Adrenal gland (tissue), 12 donors: ENCODE data around the gene PLPP7. TPM values are rescaled to one million over a fixed set of nuclear protein-coding genes. Genes with fewer than 3 reads are reported as not detected.

Experiments used
- DNase-seq, 7 donors: peaks; one replicate each; pipeline ENCODE4 v3.0.0-alpha.2; 2019 to 2020
- H3K27ac ChIP-seq, 5 donors: fragments of 200-600 bp; sonication (generic) in 4 of 5; 1 replicate in 3 of 5; 2 replicates in 2 of 5; pipeline versions ENCODE4 v1.5.1 to v1.8.0; 2016 to 2020; ENCODE audit warnings: mild to moderate bottlenecking in 1 of 5
- H3K27me3 ChIP-seq: fragments of 200-600 bp; 2 replicates; pipeline ENCODE4 v1.8.0; 2021
- H3K36me3 ChIP-seq, 2 donors: fragments of 200-600 bp; replicated peaks in 1 of 2; 1 replicate in 1 of 2; 2 replicates in 1 of 2; pipeline versions ENCODE4 v1.5.1 to v1.8.0; 2018 to 2022
- H3K4me1 ChIP-seq, 2 donors: fragments of 200-600 bp; replicated peaks in 1 of 2; 1 replicate in 1 of 2; 2 replicates in 1 of 2; pipeline versions ENCODE4 v1.5.1 to v1.8.0; 2018 to 2021
- H3K4me3 ChIP-seq, 4 donors: fragments of 200-600 bp; sonication (generic) in 3 of 4; one replicate each; pipeline ENCODE4 v1.5.1; 2016 to 2018
- H3K9me3 ChIP-seq, 3 donors: fragments of 200-600 bp; sonication (generic) in 1 of 3; replicated peaks in 1 of 3; 1 replicate in 2 of 3; 2 replicates in 1 of 3; pipeline versions ENCODE4 v1.5.1 to v1.8.0; 2016 to 2021
- CTCF ChIP-seq, 6 experiments: fragments of 450-650 bp in 4 of 6; fragments of 200-600 bp in 2 of 6; sonication (generic) in 1 of 6; IDR thresholded peaks; 1 replicate in 5 of 6; 2 replicates in 1 of 6; pipeline versions ENCODE4 v1.5.1 to v1.8.0; 2016 to 2021; ENCODE audit warnings: antibody characterized with exemption in 6 of 6, mild to moderate bottlenecking in 2 of 6, moderate library complexity in 1 of 6
- POLR2A ChIP-seq, 2 donors: fragments of 450-650 bp; IDR thresholded peaks; one replicate each; pipeline ENCODE4 v1.6.1; 2017; ENCODE audit warnings: antibody characterized with exemption in 2 of 2, mild to moderate bottlenecking in 2 of 2, moderate library complexity in 1 of 2
- WGBS, 4 donors: extraction: QIAGEN DNeasy Blood & Tissue Kit in 2 of 4; methylation state at CpG; one replicate each; pipeline versions ENCODE4 v1.1.5 to v1.1.7; 2013 to 2017; 5-methylcytosine and 5-hydroxymethylcytosine counted together
- intact Hi-C, 2 donors: fragments of 100-400 bp; cut with DNase I; formaldehyde crosslinking; loops; one replicate each; pipeline versions ENCODE4 v1.14.1 to v1.15.0; 2022 to 2023
- polyA plus RNA-seq, 3 donors: library from polyadenylated mRNA; stranded (reverse); fragments of 200-250 nt in 2 of 3; fragments of 350-450 nt in 1 of 3; fragmentation: Illumina TruSeq in 1 of 3; extraction: RNeasy Lipid Tissue Mini Kit (QIAGEN cat#74804) in 1 of 3; gene quantifications; one replicate each; pipeline ENCODE4 v1.2.3, GENCODE V29; 2013 to 2014
- total RNA-seq, 9 donors: library from RNA; depleted of rRNA in 4 of 9; stranded (reverse); fragments of >200 nt in 4 of 9; fragments of 120-200 nt in 1 of 9; fragmentation: NEBNext Ultra II Directional in 1 of 9; extraction: Animal tissue kit (Norgen Biotek cat#: 25700) in 1 of 9; gene quantifications; one replicate each; pipeline versions ENCODE4 v1.1.0 to v1.2.4, GENCODE V29; 2013 to 2023
- donor health status: healthy with polysubstance abuse.
- donor health status: Bipolar disorder and iron deficiency.
- donor health status: DM: yes; HTN: yes; CAD: no.
- donor health status: DM: no; HTN: no; CAD: no.
- donor health status: DM: no; HTN: no; CAD: no.
- donor health status: DM: yes; HTN: yes; CAD: no.

PLPP7 gene
- total and polyA plus RNA-seq, 12 donors, result 4.8 to 31.4 (median 16.5) TPM

- peak overlapping the region in 1 of 4 donors; percentile 69 for H3K4me3 ChIP-seq
- H3K27ac ChIP-seq, result peak overlapping the region in 4 of 5 donors; percentile 9 to 80 (median 56)
- TF ChIP-seq CTCF (IDR thresholded peaks at IDR 0.05), result no peak
- no peak for TF ChIP-seq POLR2A (IDR thresholded peaks at IDR 0.05)
- H3K9me3 ChIP-seq, result no peaks in the 10 kb centered on the region
- H3K4me1 ChIP-seq, result peaks cover 0 to 7% of the 10 kb centered on the region in 2 donors
- H3K27me3 ChIP-seq, result no peaks in the 10 kb centered on the region
- WGBS, 4 donors, result 64 to 75% (median 69%) methylated on average over 6 to 13 of the region's 13 CpGs
- DNase-seq, result no peak
- intact Hi-C loops, result no loop called here
- no peaks in the 10 kb centered on the region for H3K36me3 ChIP-seq
These were observed 15.5 kb upstream of the PLPP7 start for GRCh38 chr9:131273856-131274673.

GRCh38 chr9:131274674-131275331 is 14.7 kb upstream of the PLPP7 start:
- Histone ChIP-seq H3K36me3 (no peaks in the 10 kb centered on the region), H3K9me3 (no peaks in the 10 kb centered on the region), H3K4me3 (peak overlapping the region in 1 of 4 donors; percentile 69), H3K4me1 (peaks cover 0 to 7% of the 10 kb centered on the region in 2 donors), H3K27ac (peak overlapping the region; percentile 9 to 80 (median 45)), H3K27me3 (no peaks in the 10 kb centered on the region)
- 54 to 64% (median 62%) methylated on average over 9 to 18 of the region's 18 CpGs for WGBS, 4 donors
- peak in 1 of 2 donors; percentile 7 for TF ChIP-seq POLR2A (IDR thresholded peaks at IDR 0.05)
- TF ChIP-seq CTCF (IDR thresholded peaks at IDR 0.05), result no peak
- peak in 1 of 7 donors; percentile 50 for DNase-seq
- intact Hi-C loops, result no loop called here

GRCh38 chr9:131275332-131276093 is 14.0 kb upstream of the PLPP7 start:
- TF ChIP-seq CTCF (IDR thresholded peaks at IDR 0.05) (no peak), POLR2A (IDR thresholded peaks at IDR 0.05) (no peak)
- 68 to 83% (median 73%) methylated on average over 19 to 29 of the region's 29 CpGs for WGBS, 4 donors
- Histone ChIP-seq H3K9me3 (no peaks in the 10 kb centered on the region), H3K36me3 (no peaks in the 10 kb centered on the region), H3K4me1 (peaks cover 0 to 7% of the 10 kb centered on the region in 2 donors), H3K27me3 (no peaks in the 10 kb centered on the region), H3K27ac (peak overlapping the region in 4 of 5 donors; percentile 15 to 80 (median 60)), H3K4me3 (peak overlapping the region in 1 of 4 donors; percentile 69)
- DNase-seq, result no peak
- intact Hi-C loops, result no loop called here
